ENCODE results near the gene SATL1.

DNA sequence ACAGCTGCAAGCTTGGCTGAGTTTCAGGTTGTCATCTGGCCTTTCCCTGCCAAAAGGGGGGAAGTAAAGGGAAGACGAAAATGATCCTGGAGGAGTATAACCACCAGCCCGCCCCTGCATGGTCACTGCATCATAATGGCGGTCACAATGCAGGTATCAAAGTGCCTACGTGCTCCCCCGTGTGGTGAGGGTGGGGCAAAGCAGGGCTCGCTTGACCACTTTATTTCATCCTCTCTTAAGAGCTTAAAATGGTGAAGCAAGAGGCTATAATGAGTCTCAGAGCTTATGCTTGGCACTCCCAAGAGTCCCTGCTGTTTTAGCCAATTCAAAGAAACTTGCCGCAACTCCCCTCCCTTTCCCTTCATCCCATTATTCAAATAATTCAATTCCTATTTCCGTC, 134.3 kb downstream of the SATL1 start:
- no peak for TF ChIP-seq POLR2A (IDR thresholded peaks at IDR 0.05)
- peak in 1 of 6 experiments; percentile 27 for TF ChIP-seq CTCF (IDR thresholded peaks at IDR 0.05)
